ENCODE measurements around the gene FAM13A. TPM values are rescaled to one million over a fixed set of nuclear protein-coding genes. Genes with fewer than 3 reads are reported as not detected.

Gene FAM13A
- total RNA-seq, 1 experiment from 2014 or later = 15.1 TPM

GRCh38 chr4:88979276-88979675 is 77.7 kb downstream of the FAM13A start:
- DNase-seq (ENCODE audit: low read depth, low spot score) = no peak
- in situ Hi-C loops (cut with HindIII; ENCODE audit: low pct_unique_long_range_greater_than_20kb, low sequenced_read_pairs) = no loop called here

- no peak for DNase-seq (ENCODE audit: low read depth, low spot score)
- in situ Hi-C loops (cut with HindIII; ENCODE audit: low pct_unique_long_range_greater_than_20kb, low sequenced_read_pairs) = no loop called here
Measured at GRCh38 chr4:88976775-88977035, 80.3 kb downstream of the FAM13A start.

- DNase-seq (ENCODE audit: low read depth, low spot score) = no peak
- in situ Hi-C loops (cut with HindIII; ENCODE audit: low pct_unique_long_range_greater_than_20kb, low sequenced_read_pairs) = no loop called here
Measured at GRCh38 chr4:88975958-88976774, 80.8 kb downstream of the FAM13A start.

GRCh38 chr4:88971536-88971935 is 85.4 kb downstream of the FAM13A start:
- no peak for DNase-seq (ENCODE audit: low read depth, low spot score)
- in situ Hi-C loops (cut with HindIII; ENCODE audit: low pct_unique_long_range_greater_than_20kb, low sequenced_read_pairs) = no loop called here

- no peak for DNase-seq (ENCODE audit: low read depth, low spot score)
- in situ Hi-C loops (cut with HindIII; ENCODE audit: low pct_unique_long_range_greater_than_20kb, low sequenced_read_pairs) = no loop called here
Measured at GRCh38 chr4:88969746-88970145, 87.2 kb downstream of the FAM13A start.

- in situ Hi-C loops (cut with HindIII; ENCODE audit: low pct_unique_long_range_greater_than_20kb, low sequenced_read_pairs) = no loop called here
- no peak for DNase-seq (ENCODE audit: low read depth, low spot score)
Measured at GRCh38 chr4:88969271-88969670, 87.7 kb downstream of the FAM13A start.

GRCh38 chr4:88967883-88968331 is 89.1 kb downstream of the FAM13A start:
- DNase-seq (ENCODE audit: low read depth, low spot score) = no peak
- in situ Hi-C loops (cut with HindIII; ENCODE audit: low pct_unique_long_range_greater_than_20kb, low sequenced_read_pairs) = no loop called here

- in situ Hi-C loops (cut with HindIII; ENCODE audit: low pct_unique_long_range_greater_than_20kb, low sequenced_read_pairs) = no loop called here
- no peak for DNase-seq (ENCODE audit: low read depth, low spot score)
Measured at GRCh38 chr4:88965053-88965452, 91.9 kb downstream of the FAM13A start.

- no peak for DNase-seq (ENCODE audit: low read depth, low spot score)
Measured at GRCh38 chr4:88964450-88964849, 92.5 kb downstream of the FAM13A start.

GRCh38 chr4:88963817-88964216 is 93.2 kb downstream of the FAM13A start:
- in situ Hi-C loops (cut with HindIII; ENCODE audit: low pct_unique_long_range_greater_than_20kb, low sequenced_read_pairs) = no loop called here
- no peak for DNase-seq (ENCODE audit: low read depth, low spot score)

More at GRCh38 chr4:88964450-88964849, 92.5 kb downstream of the FAM13A start:
- in situ Hi-C loops (cut with HindIII; ENCODE audit: low pct_unique_long_range_greater_than_20kb, low sequenced_read_pairs) = no loop called here

- no peak for DNase-seq (ENCODE audit: low read depth, low spot score)
- in situ Hi-C loops (cut with HindIII; ENCODE audit: low pct_unique_long_range_greater_than_20kb, low sequenced_read_pairs) = no loop called here
Measured at GRCh38 chr4:88962396-88962795, 94.6 kb downstream of the FAM13A start.

GRCh38 chr4:88960576-88960975 is 96.4 kb downstream of the FAM13A start:
- in situ Hi-C loops (cut with HindIII; ENCODE audit: low pct_unique_long_range_greater_than_20kb, low sequenced_read_pairs) = no loop called here
- no peak for DNase-seq (ENCODE audit: low read depth, low spot score)

- in situ Hi-C loops (cut with HindIII; ENCODE audit: low pct_unique_long_range_greater_than_20kb, low sequenced_read_pairs) = no loop called here
- no peak for DNase-seq (ENCODE audit: low read depth, low spot score)
Measured at GRCh38 chr4:88958080-88958479, 98.9 kb downstream of the FAM13A start.

GRCh38 chr4:88957570-88957969 is 99.4 kb downstream of the FAM13A start:
- DNase-seq (ENCODE audit: low read depth, low spot score) = no peak
- in situ Hi-C loops (cut with HindIII; ENCODE audit: low pct_unique_long_range_greater_than_20kb, low sequenced_read_pairs) = no loop called here

- in situ Hi-C loops (cut with HindIII; ENCODE audit: low pct_unique_long_range_greater_than_20kb, low sequenced_read_pairs) = no loop called here
- no peak for DNase-seq (ENCODE audit: low read depth, low spot score)
Measured at GRCh38 chr4:88955580-88956380, 101.2 kb downstream of the FAM13A start.

- in situ Hi-C loops (cut with HindIII; ENCODE audit: low pct_unique_long_range_greater_than_20kb, low sequenced_read_pairs) = no loop called here
- no peak for DNase-seq (ENCODE audit: low read depth, low spot score)
Measured at GRCh38 chr4:88953400-88953799, 103.6 kb downstream of the FAM13A start.

- in situ Hi-C loops (cut with HindIII; ENCODE audit: low pct_unique_long_range_greater_than_20kb, low sequenced_read_pairs) = no loop called here
- DNase-seq (ENCODE audit: low read depth, low spot score) = no peak
Measured at GRCh38 chr4:88952081-88952480, 104.9 kb downstream of the FAM13A start.

- in situ Hi-C loops (cut with HindIII; ENCODE audit: low pct_unique_long_range_greater_than_20kb, low sequenced_read_pairs) = no loop called here
- no peak for DNase-seq (ENCODE audit: low read depth, low spot score)
Measured at GRCh38 chr4:88949605-88950004, 107.4 kb downstream of the FAM13A start.

GRCh38 chr4:88940506-88940905 is 116.5 kb downstream of the FAM13A start:
- no peak for DNase-seq (ENCODE audit: low read depth, low spot score)
- in situ Hi-C loops (cut with HindIII; ENCODE audit: low pct_unique_long_range_greater_than_20kb, low sequenced_read_pairs) = no loop called here
